ENCODE data around the gene AUTS2. TPM values are rescaled to one million over a fixed set of nuclear protein-coding genes. Genes with fewer than 3 reads are reported as not detected.

AUTS2 gene
- total and polyA plus RNA-seq, 2 donors (not counting 1 experiment from before 2014, with no cell fraction given): 0.60 to 9.1 TPM

GRCh38 chr7:69748530-69748929 is 150.3 kb downstream of the AUTS2 start:
- no peaks in the 10 kb centered on the region for H4K20me1 ChIP-seq (ENCODE audit: control insufficient read depth, extremely low read depth, insufficient read depth, low read length)

GRCh38 chr7:69749372-69749979 is 151.2 kb downstream of the AUTS2 start:
- Histone ChIP-seq H4K20me1 (ENCODE audit: control insufficient read depth, extremely low read depth, insufficient read depth, low read length) (no peaks in the 10 kb centered on the region), H3K27me3 (ENCODE audit: control insufficient read depth, insufficient read depth, low read length) (no peaks in the 10 kb centered on the region), H3K4me2 (ENCODE audit: extremely low read depth, insufficient read depth, low read length) (no peak overlapping the region), H3K9ac (ENCODE audit: insufficient read depth, low read length) (no peak overlapping the region), H3K27ac (ENCODE audit: insufficient read depth, low read length) (no peak overlapping the region), H3K79me2 (ENCODE audit: control insufficient read depth, insufficient read depth, low read length) (no peaks in the 10 kb centered on the region), H3K4me1 (ENCODE audit: control insufficient read depth, extremely low read depth, insufficient read depth, low read length) (no peaks in the 10 kb centered on the region), H3K4me3 (replicated peaks in 1 of 4; ENCODE audit: control extremely low read depth in 1 of 4, insufficient read depth in 1 of 4, low read depth in 3 of 4, low read length in 4 of 4) (no peak overlapping the region), H3K36me3 (ENCODE audit: control insufficient read depth, insufficient read depth, low read length) (no peaks in the 10 kb centered on the region), H3K9me3 (ENCODE audit: control insufficient read depth, insufficient read depth, low read depth, low read length) (no peaks in the 10 kb centered on the region), H2AFZ (ENCODE audit: low read length) (no peak overlapping the region)
- peak in 1 of 2 donors; percentile 23 for DNase-seq (ENCODE audit: low read depth in 2 of 2)
- TF ChIP-seq EZH2 (IDR thresholded peaks at IDR 0.05; ENCODE audit: low read length, missing control alignments): no peak
- no peak for TF ChIP-seq CTCF (conservative IDR thresholded peaks at IDR 0.05 in 1 of 2, IDR thresholded peaks at IDR 0.05 in 1 of 2; ENCODE audit: low read depth in 1 of 2, low read length in 2 of 2)

More at GRCh38 chr7:69748530-69748929, 150.3 kb downstream of the AUTS2 start:
- Histone ChIP-seq H2AFZ (ENCODE audit: low read length) (no peak overlapping the region), H3K9ac (ENCODE audit: insufficient read depth, low read length) (no peak overlapping the region), H3K4me1 (ENCODE audit: control insufficient read depth, extremely low read depth, insufficient read depth, low read length) (no peaks in the 10 kb centered on the region), H3K9me3 (ENCODE audit: control insufficient read depth, insufficient read depth, low read depth, low read length) (no peaks in the 10 kb centered on the region), H3K27ac (ENCODE audit: insufficient read depth, low read length) (no peak overlapping the region), H3K36me3 (ENCODE audit: control insufficient read depth, insufficient read depth, low read length) (no peaks in the 10 kb centered on the region), H3K79me2 (ENCODE audit: control insufficient read depth, insufficient read depth, low read length) (no peaks in the 10 kb centered on the region), H3K27me3 (ENCODE audit: control insufficient read depth, insufficient read depth, low read length) (no peaks in the 10 kb centered on the region), H3K4me3 (replicated peaks in 1 of 4; ENCODE audit: control extremely low read depth in 1 of 4, insufficient read depth in 1 of 4, low read depth in 3 of 4, low read length in 4 of 4) (no peak overlapping the region), H3K4me2 (ENCODE audit: extremely low read depth, insufficient read depth, low read length) (no peak overlapping the region)
- no peak for TF ChIP-seq CTCF (conservative IDR thresholded peaks at IDR 0.05 in 1 of 2, IDR thresholded peaks at IDR 0.05 in 1 of 2; ENCODE audit: low read depth in 1 of 2, low read length in 2 of 2)
- no peak for TF ChIP-seq EZH2 (IDR thresholded peaks at IDR 0.05; ENCODE audit: low read length, missing control alignments)
- DNase-seq (ENCODE audit: low read depth in 2 of 2): peak in 1 of 2 donors; percentile 31

GRCh38 chr7:69749994-69750393 is 151.7 kb downstream of the AUTS2 start:
- H3K79me2 ChIP-seq (ENCODE audit: control insufficient read depth, insufficient read depth, low read length): no peaks in the 10 kb centered on the region
- no peak for DNase-seq (ENCODE audit: low read depth in 2 of 2)
- no peaks in the 10 kb centered on the region for H4K20me1 ChIP-seq (ENCODE audit: control insufficient read depth, extremely low read depth, insufficient read depth, low read length)
- no peaks in the 10 kb centered on the region for H3K4me1 ChIP-seq (ENCODE audit: control insufficient read depth, extremely low read depth, insufficient read depth, low read length)
- no peaks in the 10 kb centered on the region for H3K27me3 ChIP-seq (ENCODE audit: control insufficient read depth, insufficient read depth, low read length)
- no peaks in the 10 kb centered on the region for H3K36me3 ChIP-seq (ENCODE audit: control insufficient read depth, insufficient read depth, low read length)
- H3K27ac ChIP-seq (ENCODE audit: insufficient read depth, low read length): no peak overlapping the region
- H2AFZ ChIP-seq (ENCODE audit: low read length): no peak overlapping the region
- H3K9me3 ChIP-seq (ENCODE audit: control insufficient read depth, insufficient read depth, low read depth, low read length): no peaks in the 10 kb centered on the region
- no peak overlapping the region for H3K4me3 ChIP-seq (replicated peaks in 1 of 4; ENCODE audit: control extremely low read depth in 1 of 4, insufficient read depth in 1 of 4, low read depth in 3 of 4, low read length in 4 of 4)
- no peak overlapping the region for H3K9ac ChIP-seq (ENCODE audit: insufficient read depth, low read length)
- H3K4me2 ChIP-seq (ENCODE audit: extremely low read depth, insufficient read depth, low read length): no peak overlapping the region
- TF ChIP-seq CTCF (conservative IDR thresholded peaks at IDR 0.05 in 1 of 2, IDR thresholded peaks at IDR 0.05 in 1 of 2; ENCODE audit: low read depth in 1 of 2, low read length in 2 of 2) (no peak), EZH2 (IDR thresholded peaks at IDR 0.05; ENCODE audit: low read length, missing control alignments) (no peak)
